WTC11 (cell line): ENCODE measurements around the gene SPI1. TPM values are rescaled to one million over a fixed set of nuclear protein-coding genes. Genes with fewer than 3 reads are reported as not detected.

Source experiments
- ATAC-seq: fragments of 200-7000 bp; cut with Tn5 transposase; 2 replicates; pipeline ENCODE4 v1.10.0; 2021; ENCODE audit warnings: mild to moderate bottlenecking, moderate library complexity
- CTCF ChIA-PET: fragments of 300-600 bp; sonication (Branson Sonifier 250); formaldehyde crosslinking; loops from one replicate; lab custom pipeline; 2021; ENCODE audit warnings: antibody characterized with exemption; lab: Charles Lee
- POLR2A ChIA-PET: fragments of 350-600 bp; sonication (Branson Sonifier 250); formaldehyde crosslinking; loops from one replicate; lab custom pipeline; 2021; ENCODE audit warnings: antibody characterized with exemption; lab: Charles Lee
- DNase-seq: peaks from one replicate; pipeline ENCODE4 v3.0.0; 2021; ENCODE audit warnings: low spot score
- H3K27ac Mint-ChIP-seq: 2 replicates; pipeline ENCODE4 v1.8.0; 2021; ENCODE audit warnings: mixed read lengths
- H3K27me3 Mint-ChIP-seq: 2 replicates; pipeline ENCODE4 v1.8.0; 2021; ENCODE audit warnings: low read depth, mild to moderate bottlenecking, moderate library complexity, mixed read lengths
- H3K36me3 Mint-ChIP-seq: 2 replicates; pipeline ENCODE4 v1.8.0; 2021; ENCODE audit warnings: mixed read lengths
- H3K4me1 Mint-ChIP-seq: 2 replicates; pipeline ENCODE4 v1.8.0; 2022; ENCODE audit warnings: mixed read lengths
- H3K4me3 Mint-ChIP-seq: 2 replicates; pipeline ENCODE4 v1.8.0; 2021; ENCODE audit warnings: mild to moderate bottlenecking, moderate library complexity, mixed read lengths
- H3K9me3 Mint-ChIP-seq: 2 replicates; pipeline ENCODE4 v1.8.0; 2021; ENCODE audit warnings: mixed read lengths
- ARID4B ChIP-seq: sonication (generic); formaldehyde crosslinking; IDR thresholded peaks from 2 replicates; pipeline ENCODE4 v1.8.0; 2023; ENCODE audit warnings: missing genetic modification reagents, mild to moderate bottlenecking, borderline replicate concordance
- CBFB ChIP-seq: sonication (generic); formaldehyde crosslinking; IDR thresholded peaks from 2 replicates; pipeline ENCODE4 v1.8.1; 2022; ENCODE audit warnings: mild to moderate bottlenecking, low read depth, missing genetic modification reagents
- E2F4 ChIP-seq: sonication (generic); formaldehyde crosslinking; IDR thresholded peaks from 2 replicates; pipeline ENCODE4 v1.8.1; 2022; ENCODE audit warnings: low read depth, mild to moderate bottlenecking, moderate library complexity, missing genetic modification reagents, borderline replicate concordance
- FOXK1 ChIP-seq: sonication (generic); formaldehyde crosslinking; IDR thresholded peaks from 2 replicates; pipeline ENCODE4 v1.8.0; 2022; ENCODE audit warnings: mild to moderate bottlenecking, moderate library complexity, missing genetic modification reagents
- FOXP1 ChIP-seq: sonication (generic); formaldehyde crosslinking; IDR thresholded peaks from 2 replicates; pipeline ENCODE4 v1.8.0; 2022; ENCODE audit warnings: missing genetic modification reagents, mild to moderate bottlenecking, moderate library complexity, borderline replicate concordance
- NFE2L1 ChIP-seq: sonication (generic); formaldehyde crosslinking; IDR thresholded peaks from 2 replicates; pipeline ENCODE4 v1.8.1; 2023; ENCODE audit warnings: missing genetic modification reagents
- OVOL2 ChIP-seq: fragments of 250-450 bp; sonication (Bioruptor Pico); IDR thresholded peaks from 2 replicates; pipeline ENCODE4 v1.9.0; 2021; ENCODE audit warnings: mild to moderate bottlenecking, borderline replicate concordance
- PRDM15 ChIP-seq: sonication (generic); formaldehyde crosslinking; IDR thresholded peaks from 2 replicates; pipeline ENCODE4 v1.8.0; 2022; ENCODE audit warnings: missing genetic modification reagents
- PREB ChIP-seq: sonication (generic); formaldehyde crosslinking; IDR thresholded peaks from 2 replicates; pipeline ENCODE4 v1.8.1; 2022; ENCODE audit warnings: mild to moderate bottlenecking, missing genetic modification reagents, moderate library complexity, borderline replicate concordance
- RELA ChIP-seq: sonication (generic); formaldehyde crosslinking; IDR thresholded peaks from 2 replicates; pipeline ENCODE4 v1.8.1; 2022; ENCODE audit warnings: missing genetic modification reagents, mild to moderate bottlenecking, borderline replicate concordance
- ZNF232 ChIP-seq: sonication (generic); formaldehyde crosslinking; IDR thresholded peaks from 2 replicates; pipeline ENCODE4 v1.8.0; 2022; ENCODE audit warnings: mild to moderate bottlenecking, missing genetic modification reagents
- ZNF317 ChIP-seq: sonication (generic); formaldehyde crosslinking; IDR thresholded peaks from 2 replicates; pipeline ENCODE4 v1.8.1; 2023; ENCODE audit warnings: low read depth, mild to moderate bottlenecking, moderate library complexity, missing genetic modification reagents, borderline replicate concordance
- ZNF425 ChIP-seq: fragments of 250-450 bp; sonication (Bioruptor Pico); conservative IDR thresholded peaks from 2 replicates; pipeline ENCODE4 v1.9.0; 2021; ENCODE audit warnings: mild to moderate bottlenecking
- ZNF512 ChIP-seq: sonication (generic); formaldehyde crosslinking; IDR thresholded peaks from 2 replicates; pipeline ENCODE4 v1.8.1; 2022; ENCODE audit warnings: missing genetic modification reagents, borderline replicate concordance
- total RNA-seq: library from RNA; stranded (reverse); gene quantifications from 3 replicates; pipeline ENCODE4 v1.2.3, GENCODE V29; 2021

The SPI1 gene
- total RNA-seq, 1 experiment from 2014 or later, result 0.59 TPM

GRCh38 chr11:47384498-47384897, 6.2 kb upstream of the SPI1 start:
- ChIA-PET POLR2A (no interaction called here), CTCF (no interaction called here)
- Mint-ChIP-seq H3K4me3 (no peak overlapping the region), H3K4me1 (no peaks in the 10 kb centered on the region), H3K36me3 (no peaks in the 10 kb centered on the region), H3K27me3 (no peaks in the 10 kb centered on the region; the same call in 1 of the 2 replicates), H3K27ac (no peak overlapping the region), H3K9me3 (no peaks in the 10 kb centered on the region)
- TF ChIP-seq PRDM15 (CRISPR knock-in tag) (no peak), FOXK1 (CRISPR knock-in tag) (no peak), FOXP1 (CRISPR knock-in tag) (no peak), ARID4B (CRISPR knock-in tag) (no peak), RELA (CRISPR knock-in tag) (no peak), PREB (CRISPR knock-in tag) (no peak), OVOL2 (CRISPR knock-in tag) (no peak), ZNF512 (CRISPR knock-in tag) (no peak), ZNF425 (no peak), E2F4 (CRISPR knock-in tag) (no peak), NFE2L1 (CRISPR knock-in tag) (no peak), ZNF232 (CRISPR knock-in tag) (no peak), ZNF317 (CRISPR knock-in tag) (no peak), CBFB (CRISPR knock-in tag) (no peak)
- ATAC-seq (no peak), DNase-seq (no peak)
